ENCODE results near the gene ICOSLG.
"Not testable (repeated sequence)": the region's sequence is repeated elsewhere in the genome, so short reads cannot be mapped to it uniquely, and the experiment has no call there.

Gene ICOSLG, protein sequence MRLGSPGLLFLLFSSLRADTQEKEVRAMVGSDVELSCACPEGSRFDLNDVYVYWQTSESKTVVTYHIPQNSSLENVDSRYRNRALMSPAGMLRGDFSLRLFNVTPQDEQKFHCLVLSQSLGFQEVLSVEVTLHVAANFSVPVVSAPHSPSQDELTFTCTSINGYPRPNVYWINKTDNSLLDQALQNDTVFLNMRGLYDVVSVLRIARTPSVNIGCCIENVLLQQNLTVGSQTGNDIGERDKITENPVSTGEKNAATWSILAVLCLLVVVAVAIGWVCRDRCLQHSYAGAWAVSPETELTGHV

DNA sequence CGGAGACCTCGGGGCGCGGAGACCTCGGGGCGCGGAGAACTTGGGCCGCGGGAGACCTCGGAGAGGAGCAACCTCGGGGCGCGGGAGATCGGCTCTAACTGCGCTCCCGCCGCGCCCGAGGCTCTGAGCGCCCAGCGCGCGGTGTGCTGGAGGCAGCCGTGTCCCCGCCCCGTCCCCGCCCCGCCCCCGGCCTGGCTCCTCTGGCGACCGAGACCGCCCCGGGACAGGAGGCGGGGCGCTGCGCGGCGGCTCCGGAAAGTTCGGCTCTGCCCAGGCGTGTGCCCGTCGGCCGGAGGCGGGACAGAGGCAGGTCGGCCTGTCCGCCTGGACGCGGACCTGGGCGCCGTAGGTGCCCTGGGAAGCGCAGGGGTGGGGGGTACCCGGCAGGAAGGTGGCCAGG is at the start of gene ICOSLG:
TSS of gene ICOSLG (minus strand) at position 102 of the 400 bp plus-strand sequence. CDS start 126 bp downstream, outside the sequence.
- DNase-seq: not testable (repeated sequence)

DNA sequence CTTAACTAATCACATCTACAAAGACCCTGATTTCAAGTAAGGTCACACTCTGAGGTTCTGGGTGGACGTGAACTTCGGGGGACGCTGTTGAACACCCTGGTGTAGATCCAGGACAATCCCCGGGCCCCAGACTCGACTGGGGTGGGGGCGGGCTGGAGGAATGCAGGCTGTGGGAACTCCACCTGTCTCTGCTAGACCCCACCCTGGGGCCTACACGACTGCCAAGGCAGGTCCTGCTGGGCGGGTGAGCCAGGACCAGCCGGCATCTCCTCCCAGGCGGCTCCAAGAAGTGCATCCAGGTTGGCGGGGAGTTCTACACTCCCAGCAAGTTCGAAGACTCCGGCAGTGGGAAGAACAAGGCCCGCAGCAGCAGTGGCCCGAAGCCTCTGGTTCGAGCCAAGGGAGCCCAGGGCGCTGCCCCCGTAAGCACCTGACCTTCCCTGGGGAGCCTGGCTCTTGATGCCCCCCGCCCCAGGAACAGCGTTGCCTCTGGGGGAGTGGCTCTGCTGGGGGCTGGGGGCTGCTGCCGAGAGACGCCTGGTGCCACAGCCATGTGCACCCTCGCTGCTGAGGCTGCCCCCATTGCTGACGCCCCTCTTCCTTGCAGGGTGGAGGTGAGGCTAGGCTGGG is 48.8 kb upstream of the ICOSLG start:
- DNase-seq: no peak

DNA sequence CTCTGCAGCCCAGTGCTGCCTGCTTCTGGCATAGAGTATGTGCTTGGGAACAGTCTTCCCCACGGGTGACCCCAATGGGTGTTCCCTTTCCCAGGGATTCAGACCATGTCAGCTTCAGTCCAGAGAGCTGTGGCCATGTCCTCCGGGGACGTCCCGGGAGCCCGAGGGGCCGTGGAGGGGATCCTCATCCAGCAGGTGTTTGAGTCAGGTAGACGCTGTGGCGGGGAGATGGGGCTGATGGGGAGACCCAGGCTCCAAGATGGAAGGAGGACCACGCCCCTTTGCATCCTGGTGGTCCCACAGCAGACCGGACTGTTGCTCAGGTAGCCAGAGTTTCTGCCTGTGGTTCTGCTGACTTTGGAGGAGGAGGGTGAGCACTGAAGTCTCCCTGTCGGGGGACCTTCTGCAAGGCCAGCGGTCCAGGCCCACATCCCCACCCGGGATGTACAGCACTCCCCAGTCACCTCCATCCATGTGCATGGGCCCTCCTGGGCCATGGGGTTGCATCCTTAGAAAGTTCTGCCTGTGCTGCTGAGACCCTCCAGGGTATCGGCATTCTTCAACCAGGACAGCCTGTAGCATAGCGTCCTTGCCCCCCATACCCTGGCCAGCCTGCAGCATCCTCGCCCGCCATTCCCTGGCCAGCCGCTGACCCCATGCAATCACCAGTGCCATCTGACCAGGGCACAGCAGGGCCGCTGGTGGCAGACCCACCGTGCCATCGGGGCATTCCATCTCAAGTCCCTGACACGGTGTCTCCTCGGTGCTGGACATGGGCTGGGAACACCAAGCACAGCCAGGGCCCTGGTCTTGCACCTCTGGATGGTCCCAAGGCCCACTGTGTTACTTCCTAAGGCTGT is 47.7 kb upstream of the ICOSLG start:
- DNase-seq: no peak

DNA sequence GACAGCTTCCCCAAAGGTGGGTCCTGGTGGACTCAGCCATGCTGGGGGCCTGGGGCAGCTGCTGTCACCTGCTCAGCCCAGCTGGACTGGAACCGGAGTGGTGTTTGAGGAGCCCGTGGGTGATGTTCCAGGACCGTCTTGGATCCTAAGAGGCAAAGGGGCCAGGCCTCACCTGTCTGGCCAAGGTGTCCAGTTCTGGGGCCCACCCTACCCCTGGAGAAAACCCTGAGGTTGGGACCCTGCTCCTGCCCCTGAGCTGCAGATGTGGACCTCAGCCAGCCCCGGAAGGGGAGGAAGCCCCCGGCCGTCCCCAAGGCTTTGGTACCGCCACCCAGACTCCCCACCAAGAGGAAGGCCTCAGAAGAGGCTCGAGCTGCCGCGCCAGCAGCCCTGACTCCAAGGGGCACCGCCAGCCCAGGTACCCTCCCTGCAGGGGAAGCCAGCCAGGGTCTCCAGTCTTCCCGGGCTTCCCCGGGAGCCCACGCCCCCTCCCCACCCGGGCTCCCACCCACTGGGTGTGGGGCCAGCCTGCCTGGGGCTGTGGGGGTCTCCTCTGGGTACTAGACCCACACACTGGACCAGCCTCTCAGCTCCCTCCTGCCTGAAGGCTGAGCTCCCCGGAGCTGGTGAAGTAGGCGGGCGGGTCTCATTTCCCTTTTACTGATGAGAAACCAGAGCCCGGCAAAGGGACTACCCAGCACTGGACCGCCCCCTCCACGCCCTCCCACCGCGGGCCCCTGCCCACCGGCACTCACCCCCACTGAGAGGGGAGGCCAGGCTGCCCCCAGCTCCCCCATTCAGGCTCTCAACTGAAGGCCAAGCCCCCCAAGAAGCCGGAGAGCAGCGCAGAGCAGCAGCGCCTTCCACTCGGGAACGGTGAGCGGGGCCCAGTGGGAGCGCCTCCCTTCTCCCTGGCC is 46.2 kb upstream of the ICOSLG start:
- DNase-seq: no peak

DNA sequence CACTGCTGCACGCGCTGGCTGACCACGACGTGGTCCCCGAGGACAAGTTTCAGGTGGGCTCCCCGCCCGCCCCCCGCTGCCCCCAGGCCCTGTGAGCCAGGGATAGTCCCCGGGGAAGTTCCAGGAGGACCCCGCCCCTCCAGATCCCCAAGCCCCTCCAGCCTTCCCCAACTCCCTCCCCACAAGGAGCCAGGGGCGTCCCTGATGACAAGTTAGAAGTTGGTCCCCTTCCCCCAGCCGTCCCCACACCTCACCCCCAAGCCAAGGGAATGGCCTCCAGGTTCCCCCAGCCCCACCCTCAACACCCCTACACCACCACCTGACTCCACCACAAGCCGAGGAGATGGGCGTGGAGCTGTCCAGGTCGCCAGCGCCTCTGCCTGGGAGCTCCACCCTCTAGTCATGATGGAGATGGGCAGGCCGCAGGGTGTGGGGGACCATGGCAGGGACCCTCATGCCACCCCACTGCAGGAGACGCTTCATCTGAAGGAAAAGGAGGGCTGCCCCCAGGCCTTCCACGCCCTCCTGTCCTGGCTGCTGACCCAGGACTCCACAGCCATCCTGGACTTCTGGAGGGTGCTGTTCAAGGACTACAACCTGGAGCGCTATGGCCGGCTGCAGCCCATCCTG is 45.5 kb upstream of the ICOSLG start:
- DNase-seq: no peak

DNA sequence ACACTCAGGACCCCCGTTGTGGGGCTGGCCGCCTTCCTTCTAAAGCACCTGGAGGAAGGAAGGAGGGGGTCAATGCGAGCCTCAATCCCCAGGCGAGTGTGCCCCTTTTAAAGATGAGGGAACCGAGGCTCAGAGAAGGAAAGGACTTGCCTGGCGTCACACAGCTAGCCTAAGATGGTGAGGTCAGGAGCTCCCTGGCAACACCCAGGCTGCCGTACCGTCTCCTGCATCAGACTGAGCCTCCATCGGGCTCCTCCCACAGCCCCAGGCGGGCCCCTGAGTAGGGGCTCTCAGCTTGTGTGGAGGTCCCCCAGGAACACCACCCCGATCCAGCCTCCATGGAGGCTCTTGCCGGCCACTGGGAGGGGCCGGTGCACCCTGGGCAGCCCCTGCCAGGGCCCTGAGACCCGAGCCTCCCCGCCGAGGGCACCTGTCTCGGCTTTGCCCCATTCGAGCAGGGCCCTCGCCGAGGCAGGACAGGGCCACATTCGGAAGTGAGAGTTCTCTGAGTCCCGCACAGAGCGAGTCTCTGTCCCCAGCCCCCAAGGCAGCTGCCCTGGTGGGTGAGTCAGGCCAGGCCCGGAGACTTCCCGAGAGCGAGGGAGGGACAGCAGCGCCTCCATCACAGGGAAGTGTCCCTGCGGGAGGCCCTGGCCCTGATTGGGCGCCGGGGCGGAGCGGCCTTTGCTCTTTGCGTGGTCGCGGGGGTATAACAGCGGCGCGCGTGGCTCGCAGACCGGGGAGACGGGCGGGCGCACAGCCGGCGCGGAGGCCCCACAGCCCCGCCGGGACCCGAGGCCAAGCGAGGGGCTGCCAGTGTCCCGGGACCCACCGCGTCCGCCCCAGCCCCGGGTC is 44.6 kb upstream of the ICOSLG start, which contains the start of gene AIRE:
TSS of gene AIRE (plus strand) at position 739 of the 855 bp plus-strand sequence. CDS start 131 bp downstream, outside the sequence.
- DNase-seq: peak; percentile 71

DNA sequence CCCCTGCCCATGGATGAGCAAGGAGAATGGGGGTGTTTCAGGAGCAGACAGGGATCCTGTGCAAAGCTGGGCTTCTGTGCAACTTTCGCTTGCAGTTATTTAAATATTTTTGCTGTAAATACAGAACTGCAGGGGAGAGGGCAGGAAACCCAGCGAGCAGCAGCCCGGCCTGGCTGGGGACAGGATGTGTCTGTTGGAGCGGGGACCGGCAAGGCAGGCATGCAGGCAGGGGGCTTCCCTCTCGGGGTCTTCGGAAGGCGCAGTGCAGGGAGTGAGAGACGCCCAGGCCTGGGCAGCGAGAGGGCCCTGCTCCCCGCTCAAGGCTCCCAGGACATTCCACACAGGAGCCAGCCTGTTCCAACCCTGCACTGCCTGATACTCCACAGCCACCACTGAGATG is 43.2 kb upstream of the ICOSLG start:
- DNase-seq: no peak

DNA sequence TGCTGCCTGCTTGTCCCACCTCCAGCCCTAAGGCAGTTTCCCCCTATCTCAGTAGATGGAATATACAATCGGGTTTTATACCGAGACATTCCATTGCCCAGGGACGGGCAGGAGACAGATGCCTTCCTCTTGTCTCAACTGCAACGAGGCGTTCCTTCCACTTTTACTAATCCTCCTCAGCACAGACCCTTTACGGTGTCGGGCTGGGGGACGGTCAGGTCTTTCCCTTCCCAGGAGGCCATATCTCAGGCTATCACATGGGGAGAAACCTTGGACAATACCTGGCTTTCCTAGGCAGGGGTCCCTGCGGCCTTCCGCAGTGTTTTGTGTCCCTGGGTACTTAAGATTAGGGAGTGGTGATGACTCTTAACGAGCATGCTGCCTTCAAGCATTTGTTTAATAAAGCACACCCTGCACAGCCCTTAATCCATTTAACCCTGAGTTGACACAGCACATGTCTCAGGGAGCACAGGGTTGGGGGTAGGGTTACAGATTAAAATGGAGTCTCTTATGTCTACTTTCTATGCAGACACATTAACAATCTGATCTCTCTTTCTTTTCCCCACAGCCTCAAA is 42.6 kb upstream of the ICOSLG start:
- not testable (repeated sequence) for DNase-seq

DNA sequence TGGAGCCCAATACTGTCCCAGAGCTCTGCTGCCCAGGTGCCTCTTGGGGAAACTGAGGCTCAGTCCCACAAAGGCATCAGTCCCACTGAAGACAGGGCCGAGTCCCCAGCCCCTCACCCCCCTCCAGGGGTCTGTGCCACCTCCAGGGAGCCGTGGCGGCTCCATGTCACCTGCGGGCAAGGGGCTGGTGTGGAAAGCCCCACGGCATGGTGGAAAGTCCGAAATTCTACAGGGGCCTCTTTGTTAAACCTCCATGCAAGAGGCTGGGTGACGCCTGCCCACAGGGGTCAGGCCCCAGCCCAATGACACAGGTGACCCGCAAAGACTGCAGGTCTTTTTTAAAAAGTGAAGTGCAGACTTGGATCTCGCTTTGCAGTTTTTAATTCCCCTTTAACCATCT is 41.6 kb upstream of the ICOSLG start:
- DNase-seq: no peak

DNA sequence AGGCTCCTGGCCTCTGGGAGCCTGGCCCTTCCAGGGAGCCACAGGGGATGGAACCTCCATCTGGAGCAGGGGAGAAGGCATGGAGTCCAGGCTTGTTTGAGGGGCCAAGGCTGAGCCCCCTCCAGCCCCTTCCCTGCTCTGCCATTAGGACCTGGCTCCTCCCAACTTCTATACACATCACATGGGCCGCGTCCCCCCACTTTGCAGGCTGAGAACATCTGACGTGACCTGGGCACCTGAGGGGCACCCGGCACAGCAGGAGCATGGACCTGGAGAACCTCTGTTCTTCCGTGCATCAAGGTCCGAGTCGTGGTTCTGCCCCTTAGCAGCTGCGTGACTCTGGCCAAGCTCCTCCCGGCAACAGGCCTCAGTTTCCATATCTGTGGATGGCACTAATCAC is 41.1 kb upstream of the ICOSLG start:
- no peak for DNase-seq

DNA sequence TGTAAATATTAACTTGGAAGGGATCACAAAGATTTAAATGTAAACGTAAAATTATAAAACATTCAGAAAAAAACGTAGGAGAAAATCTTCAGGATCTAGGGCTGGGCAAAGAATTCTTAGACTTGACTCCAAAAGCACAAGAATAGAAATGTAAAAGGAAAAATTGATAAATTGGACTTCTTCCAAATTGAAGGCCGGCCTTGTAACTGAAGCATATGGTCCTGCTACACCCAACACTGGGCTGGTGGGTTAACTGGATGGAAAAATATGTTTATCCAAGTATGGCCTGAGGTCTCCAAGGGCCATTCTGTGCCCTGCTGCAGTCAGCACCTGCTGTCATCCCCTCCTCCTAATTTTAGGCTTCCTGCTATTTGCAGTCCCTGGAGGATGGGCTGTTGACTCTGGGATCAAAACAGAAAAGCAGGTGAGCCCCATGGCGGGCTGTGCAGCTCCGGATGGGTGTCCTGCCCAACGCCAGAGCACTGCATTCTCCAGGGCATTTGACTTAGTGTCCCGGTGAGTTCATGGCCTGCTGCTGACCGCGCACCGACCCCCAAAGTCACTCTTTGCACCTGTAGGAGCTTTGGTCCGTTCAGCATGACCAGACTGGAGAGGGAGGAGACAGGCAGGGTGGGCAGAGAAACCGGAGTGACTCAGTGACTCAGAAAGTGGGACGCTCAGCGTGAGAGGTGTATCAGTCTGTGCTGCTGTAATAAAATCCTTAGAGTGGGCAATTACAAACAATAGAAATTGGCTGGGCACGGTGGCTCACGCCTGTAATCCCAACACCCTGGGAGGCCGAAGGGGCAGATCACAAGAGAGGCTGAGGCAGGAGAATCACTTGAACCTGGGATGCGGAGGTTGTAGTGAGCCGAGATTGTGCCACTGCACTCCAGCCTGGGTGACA is 38.9 kb upstream of the ICOSLG start:
- DNase-seq: no peak

DNA sequence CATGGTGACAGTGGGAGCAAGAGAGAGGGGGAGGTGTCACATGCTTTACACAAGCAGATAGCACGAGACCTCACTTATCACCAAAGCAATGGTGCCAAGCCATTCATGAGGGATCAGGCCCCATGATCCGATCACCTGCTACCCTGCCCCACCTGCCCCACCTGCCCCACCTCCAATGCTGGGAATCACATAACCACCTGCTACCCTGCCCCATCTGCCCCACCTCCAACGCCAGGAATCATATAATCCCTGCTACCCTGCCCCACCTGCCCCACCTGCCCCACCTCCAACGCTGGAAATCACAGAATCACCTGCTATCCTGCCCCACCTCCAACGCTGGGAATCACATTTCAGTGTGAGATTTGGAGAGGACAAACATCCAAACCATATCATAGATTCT is 34.3 kb upstream of the ICOSLG start:
- DNase-seq: peak; percentile 48

DNA sequence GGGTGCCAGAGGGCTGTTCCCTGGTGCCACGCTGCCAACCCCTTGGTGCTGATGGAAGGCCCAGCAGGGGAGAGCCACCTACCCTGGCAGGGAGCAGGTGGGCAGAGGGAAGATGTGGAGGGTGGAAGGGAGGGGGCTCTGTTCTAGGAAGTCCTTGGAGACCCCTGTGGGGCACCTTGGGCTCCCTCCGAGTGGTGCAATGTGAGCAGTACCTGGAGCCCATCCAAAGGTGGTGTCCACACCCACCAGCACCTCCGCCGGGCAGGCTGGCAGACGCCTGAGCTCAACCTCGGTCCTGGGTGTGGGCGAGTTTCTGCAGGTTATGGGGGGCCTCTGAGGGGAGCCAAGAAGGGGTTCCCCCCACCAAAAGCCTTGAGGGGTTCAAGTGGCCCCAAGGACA is 32.3 kb upstream of the ICOSLG start:
- no peak for DNase-seq

DNA sequence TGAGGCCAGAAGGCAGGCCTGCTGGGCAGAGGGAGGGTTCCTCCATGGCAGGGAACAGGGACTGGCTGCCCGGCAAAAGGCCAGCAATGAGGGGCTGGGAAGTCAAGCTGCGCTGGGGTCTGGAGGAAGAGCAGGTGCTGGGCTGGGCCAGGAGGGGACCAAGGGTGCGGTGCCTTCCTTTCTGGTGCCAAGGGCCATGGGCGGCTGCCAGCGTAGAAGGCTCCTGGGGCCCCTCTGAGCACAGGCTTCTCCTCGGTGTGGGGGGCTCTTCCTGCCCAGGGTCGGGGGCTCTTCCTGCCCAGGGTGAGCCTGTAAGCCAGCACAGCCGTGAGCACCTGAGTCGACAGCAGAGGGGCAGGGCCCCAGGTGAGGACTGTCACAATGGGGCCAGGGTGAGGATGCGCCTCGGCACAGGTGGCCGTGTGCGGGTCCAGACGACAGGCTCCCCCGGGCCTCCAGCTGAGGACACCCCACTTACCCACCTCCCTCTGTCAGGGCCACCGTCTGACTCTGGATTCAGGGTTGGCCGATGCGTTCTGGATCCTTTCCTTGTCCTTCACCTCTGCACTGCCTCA is 31.6 kb upstream of the ICOSLG start:
- DNase-seq: no peak

DNA sequence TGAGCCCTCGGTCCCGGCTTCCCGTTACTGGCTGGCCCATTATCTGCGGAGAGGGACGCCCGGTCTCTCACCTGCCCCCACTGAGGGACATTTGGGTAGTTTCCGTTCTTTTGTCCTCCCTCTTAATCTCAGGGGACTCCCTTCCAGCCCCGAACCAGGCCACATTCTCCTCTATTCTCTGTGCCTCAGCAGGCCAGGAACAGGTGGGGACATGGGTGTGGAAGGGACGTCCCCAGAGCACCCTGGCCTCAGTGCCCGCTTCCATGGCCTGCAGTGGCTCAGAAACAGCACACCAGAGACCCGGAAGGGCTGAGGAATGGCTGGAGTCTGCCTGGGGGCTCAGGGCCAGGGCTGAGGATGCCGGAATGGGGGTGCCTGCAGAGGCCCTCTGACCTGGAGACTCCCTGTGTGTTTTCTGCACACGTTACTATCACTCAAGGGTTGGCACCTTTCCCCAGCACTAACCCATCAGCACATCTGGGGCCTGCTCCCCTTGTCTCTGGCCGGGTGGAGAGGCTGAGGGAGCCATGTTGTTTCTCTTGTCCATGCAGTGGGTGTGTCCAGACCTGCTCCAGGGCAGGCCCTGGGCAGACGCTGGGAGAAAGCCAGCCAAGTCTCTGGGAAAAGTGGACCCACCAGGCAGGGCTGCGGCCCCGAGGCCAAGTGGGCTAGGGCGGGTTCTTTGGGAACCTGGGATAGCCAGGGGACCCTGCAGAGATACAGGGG is 31.0 kb upstream of the ICOSLG start:
- DNase-seq: no peak

DNA sequence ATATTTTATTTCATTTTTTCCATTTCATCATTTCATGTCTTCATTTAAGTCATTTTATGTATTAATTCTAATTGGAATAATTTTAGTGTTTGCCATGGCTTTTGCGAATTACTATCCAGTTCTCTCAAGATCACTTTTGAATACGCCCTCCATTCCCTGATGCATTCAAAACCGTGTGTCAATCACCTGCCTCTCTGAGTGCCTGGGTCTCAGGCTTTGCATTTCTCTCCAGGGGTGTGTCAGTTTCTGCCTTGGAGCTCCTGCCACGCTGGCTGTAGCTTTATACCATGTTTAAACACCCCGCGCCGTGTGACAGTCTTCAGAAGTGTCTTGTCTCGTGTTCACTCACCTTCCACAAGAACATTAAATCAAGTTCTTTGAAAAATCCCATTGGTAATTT is 28.3 kb upstream of the ICOSLG start:
- DNase-seq: no peak

DNA sequence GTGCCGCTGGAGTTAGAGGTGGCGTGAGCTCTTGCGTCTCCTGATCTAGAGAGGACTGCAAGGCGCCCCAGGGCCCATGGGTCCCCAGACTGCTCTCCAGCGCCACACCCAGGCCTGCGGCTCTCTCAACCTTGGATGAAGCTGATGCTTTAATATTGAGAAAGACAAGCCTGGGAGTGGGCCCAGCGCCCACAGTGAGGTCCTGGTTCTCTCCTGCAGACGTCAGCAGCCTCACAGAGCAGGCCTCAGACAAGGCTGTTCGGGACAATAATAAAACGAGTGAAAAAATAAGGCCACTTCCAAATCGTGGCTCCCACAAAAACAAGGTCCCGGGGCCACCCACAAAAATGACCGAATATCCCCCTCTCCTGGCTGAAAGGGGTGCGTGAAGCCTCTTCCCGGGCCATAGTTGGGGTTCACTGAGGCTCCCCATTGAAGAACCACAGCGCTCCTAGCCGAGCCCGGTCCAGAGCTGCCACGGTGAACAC is 27.0 kb upstream of the ICOSLG start:
- no peak for DNase-seq

DNA sequence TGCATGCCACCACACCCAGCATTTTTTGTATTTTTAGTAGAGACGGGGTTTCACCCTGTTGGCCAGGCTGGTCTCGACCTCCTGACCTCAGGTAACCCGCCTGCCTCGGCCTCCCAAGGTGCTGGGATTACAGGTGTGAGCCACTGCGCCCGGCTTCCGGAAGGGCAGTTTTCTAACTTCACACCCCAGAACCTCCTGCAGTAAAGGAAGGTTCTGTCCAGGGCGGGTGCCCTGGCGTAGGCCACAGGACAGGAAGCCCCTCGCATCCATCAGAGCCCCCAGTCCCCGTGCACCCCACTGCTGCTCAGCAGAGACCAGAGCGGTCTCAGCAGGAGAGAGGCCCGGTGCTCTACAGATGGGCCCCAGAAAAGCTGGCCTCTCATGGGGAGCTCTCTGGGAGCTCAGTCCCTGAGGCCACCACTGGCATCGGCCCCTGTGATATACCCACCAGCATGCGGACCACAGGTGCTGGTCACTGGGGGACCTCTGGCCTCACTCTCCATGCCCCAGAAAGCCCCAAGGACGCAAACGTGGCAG is 25.1 kb upstream of the ICOSLG start:
- DNase-seq: no peak

All from DMS53 (cell line).